Midbrain (tissue), 1 donor: ENCODE data around the gene PCGF2.

Source experiments
- DNase-seq: peaks from one replicate; lab custom pipeline; 2025; lab: John Stamatoyannopoulos, UW

The PCGF2 gene

GRCh38 chr17:38702916-38703741, 45.0 kb downstream of the PCGF2 start:
- peak; percentile 44 for DNase-seq

GRCh38 chr17:38702166-38702915, 45.8 kb downstream of the PCGF2 start:
- peak; percentile 84 for DNase-seq

GRCh38 chr17:38701504-38702165, 46.5 kb downstream of the PCGF2 start:
- peak; percentile 4 for DNase-seq

GRCh38 chr17:38698760-38699159, 49.4 kb downstream of the PCGF2 start:
- no peak for DNase-seq

- DNase-seq = no peak
These were observed 50.9 kb downstream of the PCGF2 start for GRCh38 chr17:38697061-38697820.

GRCh38 chr17:38693700-38694329, 54.3 kb downstream of the PCGF2 start:
- DNase-seq = peak; percentile 46

GRCh38 chr17:38691154-38691553, 57.0 kb downstream of the PCGF2 start:
- no peak for DNase-seq

GRCh38 chr17:38690386-38690785, 57.8 kb downstream of the PCGF2 start:
- DNase-seq = no peak

GRCh38 chr17:38687286-38687685, 60.9 kb downstream of the PCGF2 start:
- DNase-seq = no peak

GRCh38 chr17:38685491-38685890, 62.6 kb downstream of the PCGF2 start:
- DNase-seq = no peak
